K562 (cell line): ENCODE data around the gene PATE3. TPM values are rescaled to one million over a fixed set of nuclear protein-coding genes. Genes with fewer than 3 reads are reported as not detected.

Source experiments
- ATAC-seq: fragments of 200-7000 bp; cut with Tn5 transposase; 3 replicates; pipeline ENCODE4 v1.9.1; 2020; ENCODE audit warnings: moderate library complexity
- BruUV-seq: library from RNA; stranded (reverse); fragments of 400-500 nt; replicated peaks from 2 replicates; lab custom pipeline; 2021; lab: Mats Ljungman, UMichigan
- CTCF ChIA-PET: fragments of 300-600 bp; formaldehyde crosslinking; extraction: SDS; loops from one replicate; lab custom pipeline; 2021; ENCODE audit warnings: low intra/inter-chr PET ratio; lab: Yijun Ruan, JAX
- POLR2A ChIA-PET: fragments of 300-600, 350-650 bp; sonication (Branson Sonifier 250); formaldehyde crosslinking; extraction: SDS; loops from one replicate; lab custom pipeline; 2021; ENCODE audit warnings: antibody characterized with exemption, inconsistent platforms; lab: Yijun Ruan, JAX
- DNase-seq, 4 experiments: peaks; one replicate each; pipeline versions ENCODE4 v3.0.0 to v3.0.0-alpha.2; 2011 to 2018; ENCODE audit warnings: low spot score in 3 of 4, mixed read lengths in 3 of 4; ENCODE audit errors: extremely low read depth in 1 of 4
- FAIRE-seq: peaks from 2 replicates; lab custom pipeline; 2011; peaks lifted over from hg19 to GRCh38; lab: Jason Lieb, UNC
- H2AFZ ChIP-seq: 2 replicates; pipeline ENCODE4 v1.6.0; 2011; ENCODE audit warnings: low read depth, low read length, control low read depth, inconsistent platforms
- H3K27ac ChIP-seq: fragments of 200-600 bp; 3 replicates; pipeline ENCODE4 v1.8.0; 2011; ENCODE audit warnings: low read depth, mild to moderate bottlenecking, control low read depth, inconsistent platforms, low read length, moderate library complexity, mixed read lengths; ENCODE audit errors: extremely low read depth
- H3K27me3 ChIP-seq, 2 experiments: fragments of 300-600 bp in 1 of 2; 2 replicates in 1 of 2; 3 replicates in 1 of 2; pipeline versions ENCODE4 v1.6.0 to v1.8.0; 2011; ENCODE audit warnings: inconsistent platforms in 2 of 2, low read length in 2 of 2, mild to moderate bottlenecking in 1 of 2, mixed read lengths in 1 of 2, moderate library complexity in 1 of 2; ENCODE audit not compliant: control insufficient read depth in 2 of 2, insufficient read depth in 2 of 2
- H3K36me3 ChIP-seq: fragments of 300-600 bp; 3 replicates; pipeline ENCODE4 v1.8.0; 2011; ENCODE audit warnings: mild to moderate bottlenecking, low read length, inconsistent platforms; ENCODE audit not compliant: control insufficient read depth, insufficient read depth
- H3K4me1 ChIP-seq, 2 experiments: fragments of 200-600 bp in 1 of 2; replicated peaks in 1 of 2; 2 replicates in 1 of 2; 3 replicates in 1 of 2; pipeline versions ENCODE4 v1.5.1 to v1.8.0; 2011; ENCODE audit warnings: inconsistent platforms in 2 of 2, low read length in 2 of 2, mild to moderate bottlenecking in 1 of 2, mixed read lengths in 1 of 2, moderate library complexity in 1 of 2; ENCODE audit not compliant: control insufficient read depth in 2 of 2, insufficient read depth in 2 of 2
- H3K4me2 ChIP-seq: 2 replicates; pipeline ENCODE4 v1.6.1; 2011; ENCODE audit warnings: low read length, control low read depth, inconsistent platforms, mixed read lengths; ENCODE audit not compliant: insufficient read depth
- H3K4me3 ChIP-seq: fragments of 200-600 bp; sonication (generic), shearing (Covaris generic); 2 replicates; pipeline ENCODE4 v1.5.1; 2016; ENCODE audit warnings: control low read depth, inconsistent platforms
- H3K79me2 ChIP-seq: fragments of 200-600 bp; 3 replicates; pipeline ENCODE4 v1.8.0; 2011; ENCODE audit warnings: low read length, inconsistent platforms; ENCODE audit not compliant: control insufficient read depth, insufficient read depth
- H3K9ac ChIP-seq, 2 experiments: 2 replicates each; pipeline versions ENCODE4 v1.6.0 to v1.6.1; 2011; ENCODE audit warnings: low read depth in 2 of 2, low read length in 2 of 2, control low read depth in 1 of 2, inconsistent platforms in 1 of 2, mild to moderate bottlenecking in 1 of 2, mixed read lengths in 1 of 2; ENCODE audit not compliant: insufficient read depth in 1 of 2
- H3K9me1 ChIP-seq: one replicate; pipeline ENCODE4 v1.6.0; 2011; ENCODE audit warnings: inconsistent platforms, mild to moderate bottlenecking, low read length, moderate library complexity; ENCODE audit not compliant: control insufficient read depth, insufficient read depth
- H3K9me3 ChIP-seq: replicated peaks from 2 replicates; pipeline ENCODE4 v1.5.1; 2011; ENCODE audit warnings: low read depth, low read length, inconsistent platforms; ENCODE audit not compliant: control insufficient read depth, insufficient read depth
- H4K20me1 ChIP-seq: replicated peaks from 2 replicates; pipeline ENCODE4 v1.6.1; 2011; ENCODE audit warnings: low read length, inconsistent platforms, mixed read lengths; ENCODE audit not compliant: control insufficient read depth, insufficient read depth
- RAD21 ChIP-seq, 2 experiments: fragments of 250-450 bp in 1 of 2; fragments of 450-650 bp in 1 of 2; sonication (Bioruptor Pico) in 1 of 2; formaldehyde crosslinking in 1 of 2; IDR thresholded peaks in 1 of 2; conservative IDR thresholded peaks in 1 of 2; 2 replicates each; pipeline versions ENCODE4 v1.4.0 to v1.8.0; 2020 to 2022; ENCODE audit warnings: mild to moderate bottlenecking in 2 of 2, moderate library complexity in 1 of 2
- WGBS: fragments of 100-300 bp; shearing (Covaris generic); methylation state at CpG from one replicate; pipeline ENCODE4 v1.1.6; 2016; ENCODE audit warnings: low coverage, mixed read lengths; ENCODE audit not compliant: insufficient coverage; ENCODE audit errors: missing lambda C conversion rate; 5-methylcytosine and 5-hydroxymethylcytosine counted together
- in situ Hi-C: fragments of 300-500 bp; cut with MboI; formaldehyde crosslinking; loops from 4 replicates; pipeline ENCODE4 v1.15.0; 2018; ENCODE audit warnings: inconsistent platforms, mixed read lengths
- intact Hi-C: fragments of 100-400 bp; cut with micrococcal nuclease; formaldehyde crosslinking; loops from 2 replicates; pipeline ENCODE4 v1.14.2; 2022
- polyA plus RNA-seq, 8 experiments: library from polyadenylated mRNA; depleted of rRNA in 4 of 8; stranded (reverse) in 5 of 8; unstranded in 3 of 8; fragments of >200 nt; fragmentation: Nextera tagmentation in 2 of 8; fragmentation: Illumina TruSeq in 1 of 8; extraction: Ambion mirVana in 2 of 8; extraction: Trizol in 1 of 8; gene quantifications; 2 replicates each; pipeline versions ENCODE4 v1.2.1 to v1.2.3, GENCODE V29; 2011 to 2014; ENCODE audit warnings: inconsistent platforms in 1 of 8, missing spikeins in 1 of 8
- total RNA-seq, 7 experiments: library from RNA; depleted of rRNA in 6 of 7; stranded (reverse); fragments of >200 nt in 6 of 7; fragmentation: Illumina TruSeq in 2 of 7; extraction: Trizol in 2 of 7; gene quantifications; 2 replicates each; pipeline versions ENCODE4 v1.2.1 to v1.2.3, GENCODE V29; 2011 to 2021; ENCODE audit warnings: low replicate concordance in 1 of 7
- TF ChIP-seq, protein P1 (sequence below): fragments of 450-650 bp; IDR thresholded peaks from 2 replicates; pipeline ENCODE4 v1.6.1; 2014; ENCODE audit warnings: low read depth, mild to moderate bottlenecking, moderate library complexity, borderline replicate concordance
- TF ChIP-seq, protein P2 (sequence below), 3 experiments: IDR thresholded peaks in 2 of 3; conservative IDR thresholded peaks in 1 of 3; 2 replicates each; pipeline ENCODE4 v1.5.1; 2011 to 2012; ENCODE audit warnings: low read length in 3 of 3, mild to moderate bottlenecking in 3 of 3, control low read depth in 2 of 3, improper control_type of control experiment in 1 of 3, inconsistent platforms in 1 of 3, low read depth in 1 of 3, mixed read lengths in 1 of 3, moderate library complexity in 1 of 3; ENCODE audit not compliant: insufficient read depth in 2 of 3

PATE3 gene
- total and polyA plus RNA-seq, 9 of the 15 experiments (the other 6 are each of a cell fraction or from before 2014, with no cell fraction given): not detected

- 0% methylated on average over 2 of the region's 2 CpGs for WGBS
- CTCF ChIA-PET: no interaction called here
Observed at GRCh38 chr11:125750629-125751028, 37.3 kb upstream of the PATE3 start.

More at GRCh38 chr11:125750629-125751028, 37.3 kb upstream of the PATE3 start:
- no peak overlapping the region for H3K27ac ChIP-seq
- no TSS peak for BruUV-seq
- in situ Hi-C loops (no loop called here), intact Hi-C loops (no loop called here)
- no peaks in the 10 kb centered on the region for H3K36me3 ChIP-seq
- H2AFZ ChIP-seq: no peak overlapping the region
- H3K9me1 ChIP-seq: no peaks in the 10 kb centered on the region
- H3K79me2 ChIP-seq: no peaks in the 10 kb centered on the region
- no peaks in the 10 kb centered on the region for H4K20me1 ChIP-seq
- no peak overlapping the region for H3K4me2 ChIP-seq
- H3K9ac ChIP-seq: no peak overlapping the region
- peak in 1 of 4 experiments; percentile 9 for DNase-seq
- POLR2A ChIA-PET: interaction anchor here (1.3 kb wide), 1 partner anchor 66 kb away, joined by 3 read pairs; no protein-coding TSS in a partner anchor
- TF ChIP-seq RAD21 (CRISPR knock-in tag; conservative IDR thresholded peaks at IDR 0.05 in 1 of 2, IDR thresholded peaks at IDR 0.05 in 1 of 2): 0 out of 4 replicates have a peak, but pooled peaks of 1 of the 2 experiments have one; percentile 8
- TF ChIP-seq, protein P1, sequence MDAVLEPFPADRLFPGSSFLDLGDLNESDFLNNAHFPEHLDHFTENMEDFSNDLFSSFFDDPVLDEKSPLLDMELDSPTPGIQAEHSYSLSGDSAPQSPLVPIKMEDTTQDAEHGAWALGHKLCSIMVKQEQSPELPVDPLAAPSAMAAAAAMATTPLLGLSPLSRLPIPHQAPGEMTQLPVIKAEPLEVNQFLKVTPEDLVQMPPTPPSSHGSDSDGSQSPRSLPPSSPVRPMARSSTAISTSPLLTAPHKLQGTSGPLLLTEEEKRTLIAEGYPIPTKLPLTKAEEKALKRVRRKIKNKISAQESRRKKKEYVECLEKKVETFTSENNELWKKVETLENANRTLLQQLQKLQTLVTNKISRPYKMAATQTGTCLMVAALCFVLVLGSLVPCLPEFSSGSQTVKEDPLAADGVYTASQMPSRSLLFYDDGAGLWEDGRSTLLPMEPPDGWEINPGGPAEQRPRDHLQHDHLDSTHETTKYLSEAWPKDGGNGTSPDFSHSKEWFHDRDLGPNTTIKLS: no peak
- TF ChIP-seq, protein P2, sequence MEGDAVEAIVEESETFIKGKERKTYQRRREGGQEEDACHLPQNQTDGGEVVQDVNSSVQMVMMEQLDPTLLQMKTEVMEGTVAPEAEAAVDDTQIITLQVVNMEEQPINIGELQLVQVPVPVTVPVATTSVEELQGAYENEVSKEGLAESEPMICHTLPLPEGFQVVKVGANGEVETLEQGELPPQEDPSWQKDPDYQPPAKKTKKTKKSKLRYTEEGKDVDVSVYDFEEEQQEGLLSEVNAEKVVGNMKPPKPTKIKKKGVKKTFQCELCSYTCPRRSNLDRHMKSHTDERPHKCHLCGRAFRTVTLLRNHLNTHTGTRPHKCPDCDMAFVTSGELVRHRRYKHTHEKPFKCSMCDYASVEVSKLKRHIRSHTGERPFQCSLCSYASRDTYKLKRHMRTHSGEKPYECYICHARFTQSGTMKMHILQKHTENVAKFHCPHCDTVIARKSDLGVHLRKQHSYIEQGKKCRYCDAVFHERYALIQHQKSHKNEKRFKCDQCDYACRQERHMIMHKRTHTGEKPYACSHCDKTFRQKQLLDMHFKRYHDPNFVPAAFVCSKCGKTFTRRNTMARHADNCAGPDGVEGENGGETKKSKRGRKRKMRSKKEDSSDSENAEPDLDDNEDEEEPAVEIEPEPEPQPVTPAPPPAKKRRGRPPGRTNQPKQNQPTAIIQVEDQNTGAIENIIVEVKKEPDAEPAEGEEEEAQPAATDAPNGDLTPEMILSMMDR (IDR thresholded peaks at IDR 0.05 in 2 of 3, conservative IDR thresholded peaks at IDR 0.05 in 1 of 3; ENCODE audit: insufficient read depth in 2 of 3, low read depth in 1 of 3, low read length in 3 of 3): peak in 2 of 3 experiments; percentile 22; a peak in 2 of 6 replicates
- no peak overlapping the region for H3K4me3 ChIP-seq
- H3K9me3 ChIP-seq: no peaks in the 10 kb centered on the region
- H3K27me3 ChIP-seq: peaks cover 4% of the 10 kb centered on the region in 2 experiments; a peak in 4 of 5 replicates
- no peak for ATAC-seq
- no peaks in the 10 kb centered on the region for H3K4me1 ChIP-seq
- no peak for FAIRE-seq
